Measurements from ENCODE around the gene ADIPOR2.

ADIPOR2 gene

DNA sequence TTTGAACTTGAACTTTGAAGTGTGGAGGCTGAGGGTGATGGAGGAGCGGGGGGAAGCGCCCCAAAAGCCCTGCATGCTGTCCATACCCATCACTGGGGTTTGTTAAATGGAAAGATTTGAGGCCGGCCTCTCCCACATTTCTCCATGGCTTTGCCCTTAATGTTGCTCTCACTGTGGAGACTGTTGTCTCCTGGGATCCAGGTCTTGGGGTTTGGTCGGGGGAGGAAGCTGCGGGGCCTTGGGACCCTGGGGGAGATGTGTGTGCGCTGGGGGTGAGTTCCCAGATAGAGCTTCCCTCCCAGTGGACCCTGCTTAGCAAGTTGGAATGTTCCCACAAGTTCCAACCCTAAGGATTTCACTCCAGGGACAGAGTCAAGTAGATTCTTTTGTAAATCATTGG, 101.5 kb downstream of the ADIPOR2 start:
- peaks cover 3% of the 10 kb centered on the region for H3K4me1 ChIP-seq (ENCODE audit: control insufficient read depth, low read depth, low read length)
- no peaks in the 10 kb centered on the region for H3K27me3 ChIP-seq (ENCODE audit: control insufficient read depth, insufficient read depth, low read length)
- H3K9me3 ChIP-seq (ENCODE audit: control insufficient read depth, low read depth, low read length), result no peaks in the 10 kb centered on the region
- H3K27ac ChIP-seq (ENCODE audit: low read length), result no peak overlapping the region
- no peaks in the 10 kb centered on the region for H3K36me3 ChIP-seq (ENCODE audit: control insufficient read depth, low read depth, low read length)
- no peak overlapping the region for H3K4me3 ChIP-seq (ENCODE audit: low read length)
- H3K9ac ChIP-seq (ENCODE audit: low read length), result no peak overlapping the region

DNA sequence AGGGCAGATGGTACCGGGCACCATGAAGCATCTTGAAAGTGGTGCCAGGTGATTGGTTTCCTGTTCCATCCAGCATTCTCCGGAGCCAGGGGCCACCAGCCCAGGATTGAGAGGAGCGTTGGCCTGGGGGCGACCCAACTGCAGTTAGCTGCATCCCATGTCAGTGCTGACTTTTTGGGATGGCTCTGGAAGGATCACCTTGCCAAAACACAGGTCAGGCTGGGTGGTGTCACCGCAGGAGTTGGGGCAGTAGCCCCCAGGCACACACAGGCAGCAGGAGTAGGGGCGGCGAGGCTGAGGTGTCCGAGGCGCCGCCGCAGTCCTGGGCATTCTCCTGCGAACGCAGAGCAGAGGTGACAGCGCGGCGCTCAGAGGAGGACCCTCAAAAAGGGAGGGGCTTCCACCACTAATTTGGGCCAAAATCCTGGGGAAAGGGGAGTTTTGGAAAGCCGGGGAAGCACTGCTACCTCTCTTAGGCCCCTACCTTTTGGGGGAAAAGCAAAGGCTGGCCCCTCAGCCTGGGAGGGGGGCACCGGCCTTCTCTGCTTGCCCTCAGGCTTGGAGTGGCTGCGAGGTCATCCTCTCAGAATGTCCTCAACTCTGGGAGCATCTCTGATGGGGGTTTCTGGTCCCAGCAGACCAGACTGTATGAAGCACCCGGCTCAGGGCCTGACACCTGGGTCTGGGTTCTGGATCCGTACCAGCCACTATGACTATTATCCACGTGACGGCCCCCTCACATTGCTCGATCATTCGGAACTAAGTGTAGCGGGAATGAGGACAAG, 102.7 kb downstream of the ADIPOR2 start:
- Histone ChIP-seq H3K27me3 (ENCODE audit: control insufficient read depth, insufficient read depth, low read length) (no peaks in the 10 kb centered on the region), H3K4me1 (ENCODE audit: control insufficient read depth, low read depth, low read length) (peaks cover 3% of the 10 kb centered on the region), H3K4me3 (ENCODE audit: low read length) (no peak overlapping the region), H3K9me3 (ENCODE audit: control insufficient read depth, low read depth, low read length) (no peaks in the 10 kb centered on the region), H3K27ac (ENCODE audit: low read length) (no peak overlapping the region), H3K36me3 (ENCODE audit: control insufficient read depth, low read depth, low read length) (no peaks in the 10 kb centered on the region), H3K9ac (ENCODE audit: low read length) (no peak overlapping the region)

DNA sequence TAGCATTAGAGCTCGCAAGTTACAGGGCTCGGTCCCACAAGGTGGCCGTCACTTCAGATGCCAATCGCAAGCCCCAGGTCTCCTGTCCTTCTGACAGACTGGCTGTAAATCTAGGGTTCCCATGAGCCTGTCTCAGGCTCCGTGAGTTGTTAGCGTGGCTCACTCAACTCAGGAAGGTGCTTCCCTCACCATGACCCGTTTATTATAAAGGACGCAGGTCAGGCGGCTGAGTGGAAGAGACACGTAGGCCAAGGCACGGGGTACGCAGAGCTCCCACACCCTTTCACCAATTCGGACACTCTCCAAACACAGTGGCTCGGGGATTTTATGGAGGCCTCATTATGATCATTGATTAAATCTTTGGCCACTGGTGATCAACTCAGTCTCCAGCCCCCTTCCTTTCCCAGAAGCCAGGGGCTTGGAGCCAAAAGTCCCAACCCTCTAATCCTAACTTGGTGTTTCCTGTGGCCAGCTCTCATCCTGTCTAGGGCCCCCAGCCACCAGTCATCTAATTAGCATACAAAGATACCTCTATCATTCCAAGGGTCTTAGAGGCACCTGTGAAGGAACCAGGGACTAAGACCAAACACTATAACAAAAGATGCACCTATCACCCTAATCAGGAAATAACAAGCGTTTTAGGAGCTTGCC, 103.7 kb downstream of the ADIPOR2 start:
- Histone ChIP-seq H3K27ac (ENCODE audit: low read length) (no peak overlapping the region), H3K9ac (ENCODE audit: low read length) (no peak overlapping the region), H3K4me1 (ENCODE audit: control insufficient read depth, low read depth, low read length) (peaks cover 3% of the 10 kb centered on the region), H3K9me3 (ENCODE audit: control insufficient read depth, low read depth, low read length) (no peaks in the 10 kb centered on the region), H3K36me3 (ENCODE audit: control insufficient read depth, low read depth, low read length) (no peaks in the 10 kb centered on the region), H3K27me3 (ENCODE audit: control insufficient read depth, insufficient read depth, low read length) (no peaks in the 10 kb centered on the region), H3K4me3 (ENCODE audit: low read length) (no peak overlapping the region)

DNA sequence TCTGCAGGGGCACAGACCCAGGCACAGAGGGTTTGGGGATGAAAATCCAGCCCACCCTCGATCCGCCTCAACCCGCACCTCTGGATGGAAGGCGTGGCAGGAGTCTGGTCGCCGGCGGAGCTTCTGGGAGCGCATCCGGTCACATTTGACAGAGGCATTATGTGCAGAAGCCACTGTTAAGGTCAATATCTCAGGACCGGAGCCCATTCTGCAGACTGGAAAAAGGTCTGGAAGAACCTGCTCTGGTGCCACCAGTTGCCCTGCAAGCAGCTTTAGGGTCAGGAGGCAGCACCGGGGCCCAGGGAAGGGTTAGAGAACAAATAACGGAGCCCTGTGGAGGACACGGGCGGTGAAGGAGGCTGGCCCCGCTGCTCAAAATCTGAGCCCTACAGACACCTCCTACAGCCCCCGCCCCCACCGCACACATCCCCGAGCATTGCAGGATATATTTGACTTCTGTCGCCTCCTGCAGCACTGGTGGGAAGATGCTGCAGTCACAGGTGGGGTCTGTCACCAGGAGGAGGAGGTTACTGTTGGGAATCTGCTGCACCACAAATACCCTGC, 104.4 kb downstream of the ADIPOR2 start:
- Histone ChIP-seq H3K9ac (ENCODE audit: low read length) (no peak overlapping the region), H3K4me1 (ENCODE audit: control insufficient read depth, low read depth, low read length) (peaks cover 3% of the 10 kb centered on the region), H3K4me3 (ENCODE audit: low read length) (peak overlapping the region; percentile 38)

DNA sequence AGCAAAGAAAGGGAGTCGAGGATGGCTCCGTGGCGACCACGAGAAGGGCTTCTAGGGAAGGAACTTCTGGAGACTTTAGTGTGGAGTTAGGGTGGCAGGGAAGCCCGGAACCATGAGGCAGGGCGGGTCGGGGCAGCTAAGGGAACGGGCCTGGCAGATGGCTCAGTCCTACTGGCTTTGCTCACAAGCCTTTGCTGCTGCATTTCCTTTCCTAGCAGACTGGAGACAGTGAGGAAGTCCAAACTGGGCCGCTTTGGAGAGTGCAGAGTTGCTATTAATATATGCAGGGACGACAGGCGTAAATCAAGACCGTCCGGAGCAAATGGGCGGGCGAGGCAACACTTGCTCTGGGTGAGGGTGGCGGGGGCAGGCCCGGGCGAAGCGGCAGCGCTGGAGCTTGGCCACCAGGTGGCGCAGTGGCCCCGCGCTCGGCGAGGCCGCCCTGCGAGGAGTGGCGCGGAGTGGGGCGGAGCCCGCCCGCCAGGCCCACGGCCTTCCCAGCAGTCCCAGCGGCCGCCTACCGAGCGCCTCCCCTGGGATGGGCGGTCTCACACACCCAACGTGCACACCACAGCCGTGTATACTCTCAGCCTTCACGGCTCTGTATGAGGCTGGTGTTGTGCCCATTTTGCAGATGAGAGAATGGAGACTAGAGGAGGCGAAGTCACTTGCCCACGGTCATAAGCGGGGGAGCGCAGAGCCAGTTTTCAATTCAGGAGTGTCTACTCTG, 105.1 kb downstream of the ADIPOR2 start:
- no peak overlapping the region for H3K9ac ChIP-seq (ENCODE audit: low read length)
- no peaks in the 10 kb centered on the region for H3K9me3 ChIP-seq (ENCODE audit: control insufficient read depth, low read depth, low read length)
- peaks cover 3% of the 10 kb centered on the region for H3K4me1 ChIP-seq (ENCODE audit: control insufficient read depth, low read depth, low read length)
- H3K4me3 ChIP-seq (ENCODE audit: low read length), result peak overlapping the region; percentile 38
- no peak overlapping the region for H3K27ac ChIP-seq (ENCODE audit: low read length)
- H3K36me3 ChIP-seq (ENCODE audit: control insufficient read depth, low read depth, low read length), result no peaks in the 10 kb centered on the region
- no peaks in the 10 kb centered on the region for H3K27me3 ChIP-seq (ENCODE audit: control insufficient read depth, insufficient read depth, low read length)

More for the DNA sequence above, 104.4 kb downstream of the ADIPOR2 start:
- Histone ChIP-seq H3K9me3 (ENCODE audit: control insufficient read depth, low read depth, low read length) (no peaks in the 10 kb centered on the region), H3K36me3 (ENCODE audit: control insufficient read depth, low read depth, low read length) (no peaks in the 10 kb centered on the region), H3K27ac (ENCODE audit: low read length) (no peak overlapping the region), H3K27me3 (ENCODE audit: control insufficient read depth, insufficient read depth, low read length) (no peaks in the 10 kb centered on the region)

DNA sequence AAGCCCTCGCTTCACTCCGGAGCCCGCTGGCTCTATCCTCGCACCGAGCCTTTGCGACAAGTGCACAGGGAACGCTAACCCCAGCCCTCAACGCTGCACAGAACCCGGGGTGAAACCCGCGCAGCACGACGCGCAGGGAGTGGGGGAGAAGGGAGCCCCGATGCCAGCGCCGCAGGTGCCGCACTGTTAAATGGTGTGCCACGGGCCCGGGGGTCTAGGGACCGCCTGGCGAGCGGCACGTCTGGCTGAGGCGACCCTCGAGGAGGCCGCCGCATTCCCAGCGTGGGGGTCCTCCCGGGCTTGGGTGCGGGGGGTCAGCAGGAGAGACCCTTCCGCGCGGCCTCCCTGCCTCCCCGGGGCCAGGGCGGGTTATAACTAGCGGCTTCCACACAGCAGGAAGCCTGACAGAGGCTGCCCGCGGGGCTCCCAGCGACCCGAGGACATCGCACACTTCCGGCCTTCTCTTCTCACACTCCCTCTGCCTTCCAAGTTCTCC, 105.7 kb downstream of the ADIPOR2 start:
- no peak overlapping the region for H3K9ac ChIP-seq (ENCODE audit: low read length)
- H3K27ac ChIP-seq (ENCODE audit: low read length), result no peak overlapping the region
- peak overlapping the region; percentile 25 for H3K4me3 ChIP-seq (ENCODE audit: low read length)
- no peaks in the 10 kb centered on the region for H3K36me3 ChIP-seq (ENCODE audit: control insufficient read depth, low read depth, low read length)
- no peaks in the 10 kb centered on the region for H3K27me3 ChIP-seq (ENCODE audit: control insufficient read depth, insufficient read depth, low read length)
- no peaks in the 10 kb centered on the region for H3K9me3 ChIP-seq (ENCODE audit: control insufficient read depth, low read depth, low read length)
- H3K4me1 ChIP-seq (ENCODE audit: control insufficient read depth, low read depth, low read length), result peaks cover 3% of the 10 kb centered on the region

DNA sequence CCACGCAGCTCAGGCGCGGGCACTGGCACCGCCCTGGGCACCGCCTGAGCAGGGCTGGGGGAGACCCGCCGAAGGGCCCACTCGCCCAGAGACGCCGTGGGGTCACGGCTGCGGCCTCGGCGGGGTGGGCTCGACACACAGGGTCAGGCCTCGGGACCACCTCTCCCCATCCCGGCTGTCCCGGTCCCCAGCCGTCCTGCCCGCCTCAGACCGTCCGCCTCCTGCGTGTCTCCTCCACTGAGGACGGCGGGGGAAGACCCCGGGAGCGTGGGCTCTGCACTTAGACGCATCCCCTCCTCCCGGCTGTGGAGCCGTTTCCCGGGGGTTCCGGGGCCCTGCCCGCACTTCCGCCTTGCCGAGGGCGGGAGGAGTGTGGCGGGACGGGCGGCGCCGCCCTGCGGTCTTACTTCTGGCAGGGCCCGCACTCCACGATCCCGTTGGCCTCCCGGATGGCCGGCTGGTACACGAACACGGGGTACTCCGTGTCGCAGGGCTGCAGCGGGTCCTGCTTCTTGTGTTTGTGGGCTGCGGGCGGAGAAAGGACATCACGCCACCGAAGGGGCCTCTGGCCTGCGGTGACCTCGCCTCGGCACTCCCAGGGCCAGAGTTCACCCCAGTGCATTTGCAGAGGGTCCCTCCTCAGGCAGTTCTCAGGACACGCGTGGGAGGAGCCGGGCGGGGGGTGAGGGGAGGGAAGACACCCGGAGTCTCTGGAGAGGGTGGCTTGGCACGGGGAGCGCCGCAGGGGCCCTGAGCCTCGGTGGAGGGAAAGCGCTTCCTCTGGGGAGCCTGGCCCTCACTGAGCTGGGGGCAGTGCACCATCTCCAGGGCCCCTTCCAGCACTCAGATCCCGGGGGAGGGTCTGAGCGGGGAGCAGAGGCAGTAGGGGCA, 106.4 kb downstream of the ADIPOR2 start:
- no peak overlapping the region for H3K4me3 ChIP-seq (ENCODE audit: low read length)
- H3K36me3 ChIP-seq (ENCODE audit: control insufficient read depth, low read depth, low read length), result no peaks in the 10 kb centered on the region
- peaks cover 3% of the 10 kb centered on the region for H3K4me1 ChIP-seq (ENCODE audit: control insufficient read depth, low read depth, low read length)
- H3K27me3 ChIP-seq (ENCODE audit: control insufficient read depth, insufficient read depth, low read length), result no peaks in the 10 kb centered on the region
- no peaks in the 10 kb centered on the region for H3K9me3 ChIP-seq (ENCODE audit: control insufficient read depth, low read depth, low read length)
- no peak overlapping the region for H3K27ac ChIP-seq (ENCODE audit: low read length)
- H3K9ac ChIP-seq (ENCODE audit: low read length), result no peak overlapping the region

DNA sequence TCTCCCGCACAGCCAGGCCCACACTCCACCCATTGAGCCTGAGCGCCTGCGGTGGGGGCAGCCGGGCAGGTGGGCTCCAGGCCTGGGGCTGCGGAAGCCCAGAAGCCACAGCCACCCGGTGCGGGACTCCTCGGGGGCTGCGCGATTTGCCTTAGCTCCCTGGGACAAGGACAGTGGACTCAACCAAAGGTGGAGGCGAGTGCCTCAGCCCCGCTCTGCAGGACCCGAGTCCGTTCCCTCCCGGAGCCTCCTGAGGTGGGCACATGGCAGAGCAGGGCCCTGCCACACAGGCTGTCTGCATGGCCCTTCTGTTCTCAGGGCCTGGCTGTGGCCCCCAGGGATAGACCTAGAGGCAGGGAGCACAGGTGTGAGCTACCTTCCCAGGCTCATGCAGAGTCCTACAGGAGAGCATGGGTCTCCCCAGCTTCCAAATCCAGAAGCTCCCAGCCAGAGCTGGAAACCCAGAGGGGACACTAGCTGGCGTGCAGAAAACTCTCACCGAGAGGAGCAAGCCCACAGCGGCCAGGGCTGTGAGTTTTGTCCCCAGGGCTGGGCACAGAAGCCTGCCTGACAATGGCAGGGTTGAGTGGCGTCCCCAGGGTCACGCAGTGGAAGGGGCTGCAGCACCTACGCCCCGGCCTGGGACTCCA, 107.2 kb downstream of the ADIPOR2 start:
- H3K4me1 ChIP-seq (ENCODE audit: control insufficient read depth, low read depth, low read length), result peaks cover 3% of the 10 kb centered on the region
- H3K9me3 ChIP-seq (ENCODE audit: control insufficient read depth, low read depth, low read length), result no peaks in the 10 kb centered on the region
- no peaks in the 10 kb centered on the region for H3K27me3 ChIP-seq (ENCODE audit: control insufficient read depth, insufficient read depth, low read length)
- H3K27ac ChIP-seq (ENCODE audit: low read length), result no peak overlapping the region
- no peak overlapping the region for H3K9ac ChIP-seq (ENCODE audit: low read length)
- H3K4me3 ChIP-seq (ENCODE audit: low read length), result no peak overlapping the region
- no peaks in the 10 kb centered on the region for H3K36me3 ChIP-seq (ENCODE audit: control insufficient read depth, low read depth, low read length)

DNA sequence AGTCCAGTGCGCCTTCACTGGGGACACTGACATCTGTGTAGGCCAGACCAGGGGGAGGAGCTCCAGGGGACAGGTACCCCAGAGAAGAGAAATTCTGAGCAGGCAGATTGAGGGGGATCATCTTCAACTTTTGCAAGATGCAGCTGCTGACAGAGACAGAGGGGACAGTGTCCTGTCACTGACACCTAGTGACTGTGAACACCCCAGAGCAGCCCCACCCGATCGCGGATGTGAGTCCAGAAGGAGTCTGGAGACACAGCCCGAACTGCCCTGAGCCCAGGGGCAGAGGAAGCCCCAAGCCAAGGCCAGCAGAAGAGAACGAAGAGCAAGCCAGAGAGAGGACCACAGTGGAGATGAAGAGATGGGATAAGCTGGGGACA, 107.8 kb downstream of the ADIPOR2 start:
- H3K9me3 ChIP-seq (ENCODE audit: control insufficient read depth, low read depth, low read length), result no peaks in the 10 kb centered on the region
- H3K27me3 ChIP-seq (ENCODE audit: control insufficient read depth, insufficient read depth, low read length), result no peaks in the 10 kb centered on the region
- peaks cover 3% of the 10 kb centered on the region for H3K4me1 ChIP-seq (ENCODE audit: control insufficient read depth, low read depth, low read length)
- no peak overlapping the region for H3K9ac ChIP-seq (ENCODE audit: low read length)
- no peaks in the 10 kb centered on the region for H3K36me3 ChIP-seq (ENCODE audit: control insufficient read depth, low read depth, low read length)
- H3K4me3 ChIP-seq (ENCODE audit: low read length), result no peak overlapping the region
- no peak overlapping the region for H3K27ac ChIP-seq (ENCODE audit: low read length)

DNA sequence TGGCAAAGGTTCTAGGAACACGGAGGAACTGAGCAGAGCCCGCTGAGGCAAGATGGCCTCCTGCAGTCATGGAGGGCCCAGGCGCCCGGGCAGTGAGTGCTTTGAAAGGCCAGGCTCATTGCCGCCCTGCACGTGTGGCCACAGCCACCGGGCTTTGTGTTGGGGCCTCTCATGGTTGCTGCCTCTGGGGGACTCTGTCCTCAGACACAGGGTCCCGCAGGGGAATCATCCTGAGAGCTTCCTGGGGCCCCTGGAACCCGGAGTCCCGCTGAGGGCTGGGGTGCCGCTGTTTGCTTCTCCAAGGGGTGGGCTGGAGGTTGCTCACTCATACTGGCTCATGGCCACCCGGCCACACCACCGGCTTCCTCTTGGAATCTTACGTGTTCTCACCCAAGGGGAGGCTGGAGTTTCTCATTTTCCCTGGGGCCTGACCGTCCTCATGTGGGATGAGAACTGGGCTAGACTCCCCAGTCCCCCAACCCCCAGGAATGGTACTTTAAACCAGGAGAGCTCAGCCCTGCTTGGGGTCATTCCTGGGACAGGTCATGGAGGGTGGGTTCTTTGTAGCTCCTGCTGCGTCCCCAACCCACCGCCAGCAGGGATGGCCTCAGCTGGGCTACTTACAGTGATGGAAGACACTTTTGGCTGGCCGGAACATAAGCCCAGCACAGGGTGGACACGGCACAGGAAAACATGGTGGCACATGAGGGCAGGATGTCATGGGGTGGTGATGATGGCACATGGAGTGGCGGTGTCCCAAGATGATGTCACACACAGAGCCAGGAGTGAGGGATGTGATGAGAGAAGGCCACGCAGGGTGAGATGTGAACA, 108.4 kb downstream of the ADIPOR2 start:
- no peak overlapping the region for H3K9ac ChIP-seq (ENCODE audit: low read length)
- H3K36me3 ChIP-seq (ENCODE audit: control insufficient read depth, low read depth, low read length), result no peaks in the 10 kb centered on the region
- H3K9me3 ChIP-seq (ENCODE audit: control insufficient read depth, low read depth, low read length), result no peaks in the 10 kb centered on the region
- H3K4me1 ChIP-seq (ENCODE audit: control insufficient read depth, low read depth, low read length), result peaks cover 3% of the 10 kb centered on the region
- no peak overlapping the region for H3K27ac ChIP-seq (ENCODE audit: low read length)
- no peaks in the 10 kb centered on the region for H3K27me3 ChIP-seq (ENCODE audit: control insufficient read depth, insufficient read depth, low read length)
- no peak overlapping the region for H3K4me3 ChIP-seq (ENCODE audit: low read length)
